H1 (cell line): ENCODE measurements around the gene KCNK13. TPM values are rescaled to one million over a fixed set of nuclear protein-coding genes. Genes with fewer than 3 reads are reported as not detected.

Source experiments
- CTCF ChIA-PET: fragments of 300-600 bp; sonication (Branson Sonifier 250); formaldehyde crosslinking; loops from one replicate; lab custom pipeline; 2021; ENCODE audit not compliant: partially characterized antibody; lab: Charles Lee
- POLR2A ChIA-PET: fragments of 300-600 bp; sonication (Branson Sonifier 250); formaldehyde crosslinking; loops from one replicate; lab custom pipeline; 2021; ENCODE audit warnings: inconsistent platforms; ENCODE audit not compliant: partially characterized antibody; lab: Charles Lee
- DNase-seq, 2 experiments: peaks; one replicate each; pipeline versions ENCODE4 v3.0.0 to v3.0.0-alpha.2; 2010 to 2022; ENCODE audit warnings: low spot score in 2 of 2, low read depth in 1 of 2, mixed read lengths in 1 of 2
- FAIRE-seq: peaks from 2 replicates; lab custom pipeline; 2011; peaks lifted over from hg19 to GRCh38; lab: Jason Lieb, UNC
- H2AFZ ChIP-seq: 2 replicates; pipeline ENCODE4 v1.8.1; 2012; ENCODE audit warnings: low read length, inconsistent platforms
- H2AK5ac ChIP-seq: 2 replicates; pipeline ENCODE4 v1.6.1; 2013; ENCODE audit warnings: low read depth, low read length
- H2BK120ac ChIP-seq: replicated peaks from 2 replicates; pipeline ENCODE3; 2013; ENCODE audit warnings: low read depth, low read length, inconsistent platforms
- H2BK12ac ChIP-seq: 2 replicates; pipeline ENCODE4 v1.6.1; 2013; ENCODE audit warnings: low read depth, low read length
- H2BK15ac ChIP-seq: 2 replicates; pipeline ENCODE4 v1.6.1; 2013; ENCODE audit warnings: low read length
- H2BK20ac ChIP-seq: 2 replicates; pipeline ENCODE4 v1.6.1; 2013; ENCODE audit warnings: low read length
- H2BK5ac ChIP-seq: 2 replicates; pipeline ENCODE4 v1.6.1; 2013; ENCODE audit warnings: low read depth, low read length
- H3K14ac ChIP-seq: 2 replicates; pipeline ENCODE4 v1.6.1; 2013; ENCODE audit warnings: inconsistent platforms; ENCODE audit not compliant: insufficient read length
- H3K18ac ChIP-seq: 2 replicates; pipeline ENCODE4 v1.6.1; 2013; ENCODE audit warnings: low read length; ENCODE audit errors: extremely low read depth
- H3K23ac ChIP-seq: 2 replicates; pipeline ENCODE4 v1.6.1; 2013; ENCODE audit warnings: inconsistent platforms; ENCODE audit not compliant: insufficient read length
- H3K23me2 ChIP-seq: 2 replicates; pipeline ENCODE4 v1.6.1; 2013; ENCODE audit warnings: low read depth, low read length
- H3K27ac ChIP-seq: 2 replicates; pipeline ENCODE4 v1.6.1; 2011; ENCODE audit warnings: low read depth, low read length, inconsistent platforms
- H3K27me3 ChIP-seq, 4 experiments: replicated peaks in 1 of 4; 1 replicate in 1 of 4; 2 replicates in 3 of 4; pipeline versions ENCODE4 v1.6.1 to v1.8.1; 2011 to 2013; ENCODE audit warnings: low read length in 3 of 4, mild to moderate bottlenecking in 3 of 4, inconsistent platforms in 2 of 4, mixed read lengths in 2 of 4, moderate library complexity in 1 of 4; ENCODE audit not compliant: control insufficient read depth in 3 of 4, insufficient read depth in 3 of 4; ENCODE audit errors: extremely low read depth in 1 of 4
- H3K36me3 ChIP-seq, 4 experiments: 2 replicates each; pipeline versions ENCODE4 v1.6.1 to v1.8.1; 2011 to 2013; ENCODE audit warnings: mild to moderate bottlenecking in 4 of 4, low read length in 3 of 4, moderate library complexity in 2 of 4, control low read depth in 1 of 4, inconsistent platforms in 1 of 4; ENCODE audit not compliant: insufficient read depth in 4 of 4, control insufficient read depth in 2 of 4
- H3K4ac ChIP-seq: replicated peaks from 2 replicates; pipeline ENCODE3; 2013; ENCODE audit warnings: low read length, low read depth, mixed read lengths, inconsistent platforms; ENCODE audit not compliant: insufficient read length
- H3K4me1 ChIP-seq, 4 experiments: replicated peaks in 1 of 4; 1 replicate in 1 of 4; 2 replicates in 3 of 4; pipeline versions ENCODE4 v1.6.1 to v1.8.1; 2011 to 2013; ENCODE audit warnings: low read length in 3 of 4, inconsistent platforms in 2 of 4, mixed read lengths in 1 of 4; ENCODE audit not compliant: insufficient read depth in 4 of 4, control insufficient read depth in 3 of 4
- H3K4me2 ChIP-seq, 2 experiments: 2 replicates each; pipeline versions ENCODE4 v1.6.1 to v1.8.1; 2011 to 2013; ENCODE audit warnings: low read depth in 2 of 2, low read length in 2 of 2, control low read depth in 1 of 2, inconsistent platforms in 1 of 2, mild to moderate bottlenecking in 1 of 2; ENCODE audit not compliant: insufficient read depth in 1 of 2
- H3K4me3 ChIP-seq, 4 experiments: fragments of 200-600, 300-600 bp in 1 of 4; sonication (generic), shearing (Covaris generic), sonication (Bioruptor Twin) in 1 of 4; 2 replicates each; pipeline versions ENCODE4 v1.5.1 to v1.8.1; 2011 to 2016; ENCODE audit warnings: low read length in 4 of 4, low read depth in 3 of 4, control low read depth in 2 of 4, inconsistent platforms in 2 of 4, mild to moderate bottlenecking in 2 of 4, mixed read lengths in 1 of 4, moderate library complexity in 1 of 4; ENCODE audit not compliant: insufficient read depth in 2 of 4; ENCODE audit errors: extremely low read depth in 1 of 4
- H3K56ac ChIP-seq: replicated peaks from 2 replicates; pipeline ENCODE3; 2013; ENCODE audit warnings: low read depth, mild to moderate bottlenecking, mixed read lengths, low read length, inconsistent platforms; ENCODE audit not compliant: insufficient read length
- H3K79me1 ChIP-seq: 2 replicates; pipeline ENCODE4 v1.6.1; 2013; ENCODE audit warnings: low read depth, low read length, control low read depth
- H3K79me2 ChIP-seq, 2 experiments: 2 replicates each; pipeline versions ENCODE4 v1.6.1 to v1.8.1; 2012 to 2013; ENCODE audit warnings: low read length in 2 of 2, mild to moderate bottlenecking in 2 of 2, inconsistent platforms in 1 of 2; ENCODE audit not compliant: insufficient read depth in 2 of 2, control insufficient read depth in 1 of 2
- H3K9ac ChIP-seq, 4 experiments: replicated peaks in 1 of 4; 1 replicate in 1 of 4; 2 replicates in 3 of 4; pipeline versions ENCODE4 v1.6.1 to v1.8.1; 2011 to 2013; ENCODE audit warnings: low read depth in 3 of 4, low read length in 3 of 4, control low read depth in 2 of 4, mild to moderate bottlenecking in 2 of 4, moderate library complexity in 2 of 4, inconsistent platforms in 1 of 4; ENCODE audit errors: extremely low read depth in 1 of 4
- H3K9me3 ChIP-seq, 2 experiments: 2 replicates each; pipeline versions ENCODE4 v1.6.1 to v1.8.1; 2012 to 2013; ENCODE audit warnings: mild to moderate bottlenecking in 2 of 2, moderate library complexity in 2 of 2, control low read depth in 1 of 2, inconsistent platforms in 1 of 2, low read depth in 1 of 2, low read length in 1 of 2, mixed read lengths in 1 of 2; ENCODE audit not compliant: insufficient read depth in 2 of 2
- H4K20me1 ChIP-seq, 2 experiments: replicated peaks in 1 of 2; 2 replicates each; pipeline versions ENCODE3 to v1.8.1; 2011 to 2013; ENCODE audit warnings: inconsistent platforms in 2 of 2, low read length in 2 of 2, mild to moderate bottlenecking in 1 of 2; ENCODE audit not compliant: insufficient read depth in 2 of 2, control insufficient read depth in 1 of 2
- H4K5ac ChIP-seq: 2 replicates; pipeline ENCODE4 v1.6.1; 2013; ENCODE audit warnings: low read length, low read depth, mixed read lengths, inconsistent platforms; ENCODE audit not compliant: insufficient read length
- H4K8ac ChIP-seq: 2 replicates; pipeline ENCODE4 v1.8.0; 2013; ENCODE audit warnings: mild to moderate bottlenecking, moderate library complexity, low read length, inconsistent platforms; ENCODE audit not compliant: insufficient read depth; ENCODE audit errors: extremely low read depth
- H4K91ac ChIP-seq: replicated peaks from 2 replicates; pipeline ENCODE3; 2013; ENCODE audit warnings: low read length, mixed read lengths, inconsistent platforms; ENCODE audit not compliant: insufficient read length
- CBX5 ChIP-seq: fragments of 300-800, 300-1000 bp; sonication (generic); IDR thresholded peaks from 2 replicates; pipeline ENCODE4 v1.7.1; 2016; ENCODE audit warnings: antibody characterized with exemption, low read length, low read depth
- CTBP2 ChIP-seq: IDR thresholded peaks from 2 replicates; pipeline ENCODE4 v1.7.0; 2011; ENCODE audit warnings: borderline replicate concordance, mild to moderate bottlenecking, moderate library complexity, mixed read lengths, low read length; ENCODE audit not compliant: insufficient read depth, insufficient read length
- GABPA ChIP-seq: IDR thresholded peaks from 2 replicates; pipeline ENCODE4 v1.6.1; 2011; ENCODE audit warnings: mild to moderate bottlenecking, low read length, moderate library complexity, borderline replicate concordance; ENCODE audit not compliant: insufficient read depth
- MAFK ChIP-seq: IDR thresholded peaks from 2 replicates; pipeline ENCODE4 v1.6.1; 2012; ENCODE audit warnings: low read depth, mild to moderate bottlenecking, improper control_type of control experiment, low read length
- TAF7 ChIP-seq: optimal IDR thresholded peaks from 2 replicates; pipeline ENCODE3; 2011; ENCODE audit warnings: low read depth, mild to moderate bottlenecking, inconsistent platforms, low read length, moderate library complexity, borderline replicate concordance
- WGBS, 2 experiments: shearing (Covaris generic) in 1 of 2; methylation state at CpG; one replicate each; pipeline versions ENCODE4 v1.1.6 to v1.1.7; 2013 to 2015; ENCODE audit warnings: low lambda C conversion rate in 2 of 2, mixed read lengths in 2 of 2, inconsistent platforms in 1 of 2, low coverage in 1 of 2, missing lambda C conversion rate in 1 of 2; ENCODE audit not compliant: insufficient replicate concordance in 2 of 2, insufficient coverage in 1 of 2, insufficient read length in 1 of 2; ENCODE audit errors: extremely low coverage in 1 of 2, missing lambda C conversion rate in 1 of 2; 5-methylcytosine and 5-hydroxymethylcytosine counted together
- polyA plus RNA-seq, 7 experiments: library from polyadenylated mRNA; depleted of rRNA in 3 of 7; stranded (reverse) in 5 of 7; unstranded in 2 of 7; fragments of >200 nt in 5 of 7; fragments of 200-250 nt in 2 of 7; gene quantifications; 1 replicate in 5 of 7; 2 replicates in 1 of 7; 4 replicates in 1 of 7; pipeline versions ENCODE4 v1.2.1 to v1.2.3, GENCODE V29; 2011 to 2013; ENCODE audit warnings: missing spikeins in 2 of 7, mixed read lengths in 2 of 7
- total RNA-seq: library from RNA; stranded (reverse); fragmentation: NEBNext Ultra II Directional; extraction: Animal tissue kit (Norgen Biotek cat#: 25700); gene quantifications from 2 replicates; pipeline ENCODE4 v1.2.1, GENCODE V29; 2021

The KCNK13 gene
- total and polyA plus RNA-seq, 2 of the 8 experiments (the other 6 are each of a cell fraction or from before 2014, with no cell fraction given), result 0.39 to 0.48 TPM

- Histone ChIP-seq H3K9me3 (no peaks in the 10 kb centered on the region), H3K18ac (no peak overlapping the region), H4K20me1 (peaks cover 0 to 2% of the 10 kb centered on the region in 2 experiments), H3K14ac (no peak overlapping the region), H3K56ac (no peak overlapping the region), H2AFZ (no peak overlapping the region), H3K9ac (no peak overlapping the region), H4K8ac (no peak overlapping the region), H3K27ac (no peak overlapping the region), H3K4ac (no peak overlapping the region), H2BK12ac (no peak overlapping the region), H3K27me3 (no peaks in the 10 kb centered on the region), H2BK5ac (no peak overlapping the region), H2BK120ac (no peak overlapping the region), H3K4me1 (no peaks in the 10 kb centered on the region), H3K23ac (no peak overlapping the region), H3K79me2 (no peaks in the 10 kb centered on the region), H3K23me2 (no peaks in the 10 kb centered on the region), H2AK5ac (no peak overlapping the region), H3K4me3 (no peak overlapping the region), H4K91ac (no peak overlapping the region), H3K79me1 (no peaks in the 10 kb centered on the region), H2BK20ac (no peak overlapping the region), H2BK15ac (no peak overlapping the region), H4K5ac (no peak overlapping the region), H3K4me2 (no peak overlapping the region), H3K36me3 (no peaks in the 10 kb centered on the region)
- TF ChIP-seq TAF7, result no peak
- no peak for TF ChIP-seq CTBP2
- TF ChIP-seq MAFK, result no peak
- no peak for TF ChIP-seq GABPA
- TF ChIP-seq CBX5, result no peak
- no peak for FAIRE-seq
- POLR2A ChIA-PET, result no interaction called here
- no peak for DNase-seq
- CTCF ChIA-PET, result no interaction called here
- 90% methylated on average over 4 of the region's 4 CpGs; no CpG with 5 or more reads in 1 of the 2 experiments for WGBS, 2 experiments
Measured at GRCh38 chr14:90050271-90050670, 11.5 kb upstream of the KCNK13 start.
